ENCODE data around the gene TMC5. TPM values are rescaled to one million over a fixed set of nuclear protein-coding genes. Genes with fewer than 3 reads are reported as not detected.
"Not testable (repeated sequence)": the region's sequence is repeated elsewhere in the genome, so short reads cannot be mapped to it uniquely, and the experiment has no call there.

Gene TMC5
- total RNA-seq, 4 donors from 2014 or later: 0.29 to 4.0 (median 1.4) TPM

- peak; percentile 93 for DNase-seq
- WGBS, 2 donors: 29 to 37% methylated on average over 13 to 20 of the region's 20 CpGs
- TF ChIP-seq POLR2A (IDR thresholded peaks at IDR 0.05): peak in 1 of 2 donors; percentile 54
- TF ChIP-seq, protein P1, sequence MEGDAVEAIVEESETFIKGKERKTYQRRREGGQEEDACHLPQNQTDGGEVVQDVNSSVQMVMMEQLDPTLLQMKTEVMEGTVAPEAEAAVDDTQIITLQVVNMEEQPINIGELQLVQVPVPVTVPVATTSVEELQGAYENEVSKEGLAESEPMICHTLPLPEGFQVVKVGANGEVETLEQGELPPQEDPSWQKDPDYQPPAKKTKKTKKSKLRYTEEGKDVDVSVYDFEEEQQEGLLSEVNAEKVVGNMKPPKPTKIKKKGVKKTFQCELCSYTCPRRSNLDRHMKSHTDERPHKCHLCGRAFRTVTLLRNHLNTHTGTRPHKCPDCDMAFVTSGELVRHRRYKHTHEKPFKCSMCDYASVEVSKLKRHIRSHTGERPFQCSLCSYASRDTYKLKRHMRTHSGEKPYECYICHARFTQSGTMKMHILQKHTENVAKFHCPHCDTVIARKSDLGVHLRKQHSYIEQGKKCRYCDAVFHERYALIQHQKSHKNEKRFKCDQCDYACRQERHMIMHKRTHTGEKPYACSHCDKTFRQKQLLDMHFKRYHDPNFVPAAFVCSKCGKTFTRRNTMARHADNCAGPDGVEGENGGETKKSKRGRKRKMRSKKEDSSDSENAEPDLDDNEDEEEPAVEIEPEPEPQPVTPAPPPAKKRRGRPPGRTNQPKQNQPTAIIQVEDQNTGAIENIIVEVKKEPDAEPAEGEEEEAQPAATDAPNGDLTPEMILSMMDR (IDR thresholded peaks at IDR 0.05): no peak
- intact Hi-C loops (cut with DNase I): no loop called here
- Histone ChIP-seq H3K4me1 (peaks cover 50 to 63% of the 10 kb centered on the region in 2 donors), H3K27me3 (no peaks in the 10 kb centered on the region), H3K27ac (peak overlapping the region; percentile 80 to 93 (median 81)), H3K4me3 (replicated peaks in 1 of 3) (no peak overlapping the region), H3K9me3 (no peaks in the 10 kb centered on the region), H3K36me3 (no peaks in the 10 kb centered on the region)
These were observed 34.5 kb upstream of the TMC5 start for GRCh38 chr16:19382887-19383816.

- H3K36me3 ChIP-seq: no peaks in the 10 kb centered on the region
- peak; percentile 76 to 83 for DNase-seq
- intact Hi-C loops (cut with DNase I): no loop called here
- no peaks in the 10 kb centered on the region for H3K9me3 ChIP-seq
- no peaks in the 10 kb centered on the region for H3K27me3 ChIP-seq
- peaks cover 59 to 75% of the 10 kb centered on the region in 2 donors for H3K4me1 ChIP-seq
- no peak overlapping the region for H3K4me3 ChIP-seq (replicated peaks in 1 of 3)
- peak overlapping the region in 2 of 3 donors; percentile 40 to 80 for H3K27ac ChIP-seq
- TF ChIP-seq, protein P1 (IDR thresholded peaks at IDR 0.05): no peak
- no peak for TF ChIP-seq POLR2A (IDR thresholded peaks at IDR 0.05)
- 5 to 30% methylated on average over 2 of the region's 2 CpGs for WGBS, 2 donors
These were observed 33.0 kb upstream of the TMC5 start for GRCh38 chr16:19384656-19385055.

- Histone ChIP-seq H3K4me1 (peaks cover 46 to 64% of the 10 kb centered on the region in 2 donors), H3K27ac (peak overlapping the region in 1 of 3 donors; percentile 21), H3K9me3 (no peaks in the 10 kb centered on the region), H3K4me3 (replicated peaks in 1 of 3) (no peak overlapping the region), H3K27me3 (no peaks in the 10 kb centered on the region), H3K36me3 (no peaks in the 10 kb centered on the region)
- no peak for DNase-seq
- intact Hi-C loops (cut with DNase I): no loop called here
- TF ChIP-seq, protein P1 (IDR thresholded peaks at IDR 0.05): no peak
- no peak for TF ChIP-seq POLR2A (IDR thresholded peaks at IDR 0.05)
- 81 to 89% methylated on average over 1 of the region's 1 CpG for WGBS, 2 donors
These were observed 31.2 kb upstream of the TMC5 start for GRCh38 chr16:19386525-19386924.

- H3K4me1 ChIP-seq: peaks cover 38 to 54% of the 10 kb centered on the region in 2 donors
- TF ChIP-seq, protein P1 (IDR thresholded peaks at IDR 0.05): peak; percentile 13 to 59 (median 54)
- no peak for TF ChIP-seq POLR2A (IDR thresholded peaks at IDR 0.05)
- 15 to 21% methylated on average over 5 of the region's 5 CpGs for WGBS, 2 donors
- intact Hi-C loops (cut with DNase I): no loop called here
- peak; percentile 72 to 75 for DNase-seq
- H3K4me3 ChIP-seq (replicated peaks in 1 of 3): no peak overlapping the region
- no peaks in the 10 kb centered on the region for H3K9me3 ChIP-seq
- H3K27me3 ChIP-seq: no peaks in the 10 kb centered on the region
- H3K36me3 ChIP-seq: no peaks in the 10 kb centered on the region
- peak overlapping the region; percentile 35 to 41 (median 37) for H3K27ac ChIP-seq
These were observed 28.4 kb upstream of the TMC5 start for GRCh38 chr16:19389246-19389645.

DNA sequence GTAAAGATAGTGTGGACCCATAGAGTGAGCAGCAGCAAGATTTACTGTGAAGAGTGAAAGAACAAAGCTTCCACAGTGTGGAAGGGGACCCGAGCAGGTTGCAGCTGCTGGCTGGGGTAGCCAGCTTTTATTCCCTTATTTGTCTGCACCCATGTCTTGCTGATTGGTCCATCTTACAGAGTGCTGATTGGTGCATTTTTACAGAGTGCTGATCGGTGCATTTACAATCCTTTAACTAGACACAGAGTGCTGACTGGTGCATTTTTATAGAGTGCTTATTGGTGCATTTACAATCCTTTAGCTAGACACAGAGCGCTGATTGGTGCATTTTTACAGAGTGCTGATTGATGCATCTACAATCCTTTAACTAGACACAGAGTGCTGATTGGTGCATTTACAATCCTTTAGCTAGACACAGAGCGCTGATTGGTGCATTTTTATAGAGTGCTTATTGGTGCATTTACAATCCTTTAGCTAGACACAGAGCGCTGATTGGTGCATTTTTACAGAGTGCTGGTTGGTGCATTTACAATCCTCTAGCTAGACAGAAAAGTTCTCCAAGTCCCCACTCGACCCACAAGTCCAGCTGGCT lies 26.4 kb upstream of the TMC5 start:
- H3K4me1 ChIP-seq: peaks cover 32 to 44% of the 10 kb centered on the region in 2 donors
- H3K4me3 ChIP-seq (replicated peaks in 1 of 3); DNase-seq; H3K27ac ChIP-seq; H3K36me3 ChIP-seq; H3K9me3 ChIP-seq; H3K27me3 ChIP-seq: not testable (repeated sequence)
- 90 to 95% methylated on average over 6 of the region's 6 CpGs for WGBS, 2 donors
- intact Hi-C loops (cut with DNase I): loop anchor here (5.0 kb wide), 1 partner anchor 111 kb away; no protein-coding TSS in a partner anchor

Data from thyroid gland (tissue), 4 donors.